HG03108 (cell line): Measurements from ENCODE around the gene AKT2.
A peak's percentile ranks its signal among the peaks of the same experiment; 100 is the strongest.

Source experiments
- ATAC-seq: cut with Tn5 transposase; IDR thresholded peaks from one replicate; pipeline ENCODE4 v1.9.1; 2021; ENCODE audit warnings: moderate library complexity; ENCODE audit not compliant: unreplicated experiment

AKT2 gene

DNA sequence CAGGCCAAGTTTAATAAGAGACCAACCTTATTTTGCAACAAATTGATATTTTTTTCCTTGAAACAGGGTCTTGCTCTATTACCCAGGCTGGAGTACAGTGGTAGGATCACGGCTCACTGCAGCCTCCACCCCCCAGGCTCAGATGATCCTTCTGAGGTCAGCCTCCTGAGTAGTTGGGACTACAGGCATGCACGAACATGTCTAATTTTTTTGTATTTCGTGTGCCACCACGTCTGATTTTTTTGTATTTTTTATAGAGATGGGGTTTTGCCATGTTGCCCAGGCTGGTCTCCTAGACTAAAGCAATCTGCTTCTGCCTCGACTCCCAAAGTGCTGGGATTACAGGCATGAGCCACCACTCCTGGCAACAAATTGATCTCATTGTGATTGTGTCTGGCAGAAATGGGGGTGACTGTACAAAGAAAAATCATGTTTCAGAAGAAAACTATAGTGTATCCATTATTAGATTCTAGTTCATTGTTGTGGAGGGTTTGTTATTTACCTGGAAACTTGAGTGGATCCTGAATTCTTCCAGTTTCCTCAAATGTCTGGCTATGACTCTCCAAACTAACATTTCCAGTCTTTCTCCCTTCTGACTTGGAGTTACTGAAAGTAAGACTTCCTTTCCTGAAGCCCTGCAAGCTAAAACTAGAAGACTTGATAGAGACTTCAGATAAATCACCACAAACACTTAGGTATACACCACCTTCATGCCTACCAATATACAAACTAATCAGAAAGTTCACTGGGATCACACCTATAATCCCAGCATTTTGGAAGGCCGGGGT, 17.3 kb upstream of the AKT2 start:
- ATAC-seq = no peak

DNA sequence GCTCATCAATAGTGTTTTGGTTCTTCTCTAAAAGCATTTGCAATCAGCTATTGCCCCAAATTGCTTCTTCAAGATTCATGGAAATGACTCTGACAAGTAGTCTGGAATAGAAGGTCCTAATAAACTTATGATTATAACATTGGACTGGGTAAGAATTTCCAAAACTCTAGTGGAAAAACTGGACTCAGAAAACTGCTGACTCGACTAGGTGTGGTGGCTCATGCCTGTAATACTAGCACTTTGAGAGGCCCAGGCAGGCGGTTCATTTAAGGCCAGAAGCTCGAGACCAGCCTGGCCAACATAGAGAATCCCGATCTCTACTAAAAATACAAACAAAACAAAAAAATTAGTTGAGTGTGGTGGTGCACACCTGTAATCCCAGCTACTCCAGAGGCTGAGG, 15.5 kb upstream of the AKT2 start:
- ATAC-seq = no peak

DNA sequence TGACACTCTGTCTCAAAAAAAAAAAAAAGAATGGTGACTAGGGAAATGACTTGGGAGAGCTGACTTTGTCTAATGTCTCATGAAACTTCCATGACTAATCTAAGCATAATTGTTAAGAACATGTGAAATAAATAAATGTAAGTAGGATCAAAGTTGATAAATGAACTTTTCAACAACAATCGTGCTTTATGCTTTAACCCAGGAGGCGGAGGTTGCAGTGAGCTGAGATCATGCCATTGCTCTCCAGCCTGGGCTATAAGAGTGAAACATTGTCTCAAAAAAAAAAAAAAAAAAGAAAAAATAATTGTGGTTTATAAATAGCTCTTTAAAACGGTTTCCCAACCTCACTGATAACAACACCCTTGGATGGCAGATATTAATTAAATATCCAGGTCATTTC, 12.9 kb upstream of the AKT2 start:
- no peak for ATAC-seq

DNA sequence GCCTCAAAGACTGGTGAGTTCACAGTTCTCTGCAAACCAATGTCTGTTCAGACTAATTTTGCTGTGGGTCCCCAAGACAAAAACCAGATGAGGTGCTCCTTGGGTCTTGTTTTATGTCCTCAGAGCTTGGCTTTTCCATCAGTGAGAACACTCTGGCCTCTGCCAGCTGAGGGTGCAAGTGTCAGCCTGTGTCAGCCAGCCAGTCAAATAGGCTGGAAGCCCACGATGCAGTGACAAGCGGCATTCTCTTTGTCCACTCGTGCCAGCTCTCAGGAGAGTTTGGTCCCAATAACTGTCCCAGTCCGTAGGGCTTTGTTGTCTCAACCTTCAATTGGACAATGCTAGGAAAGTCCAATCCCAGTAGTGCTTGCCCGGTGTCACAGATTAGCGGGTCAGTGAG, 9.4 kb upstream of the AKT2 start:
- no peak for ATAC-seq

DNA sequence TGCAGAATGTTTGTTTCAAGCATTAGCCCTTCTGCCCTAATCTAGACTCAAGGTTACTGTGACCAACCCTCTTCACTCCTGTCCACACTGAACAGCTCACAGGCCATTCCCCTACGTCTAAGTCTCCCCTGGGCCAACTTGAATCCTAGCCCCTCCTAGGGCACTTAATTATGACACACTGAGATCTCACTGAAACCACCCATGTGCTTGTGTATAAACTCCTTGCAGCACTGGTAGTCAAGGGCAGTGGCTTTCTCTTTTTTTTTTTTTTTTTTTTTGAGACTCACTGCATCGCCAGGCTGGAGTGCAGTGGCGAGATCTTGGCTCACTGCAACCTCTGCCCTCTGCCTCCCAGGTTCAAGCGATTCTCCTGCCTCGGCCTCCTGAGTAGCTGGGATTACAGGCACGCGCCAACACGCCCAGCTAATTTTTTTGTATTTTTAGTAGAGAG, 1.9 kb upstream of the AKT2 start:
- no peak for ATAC-seq

DNA sequence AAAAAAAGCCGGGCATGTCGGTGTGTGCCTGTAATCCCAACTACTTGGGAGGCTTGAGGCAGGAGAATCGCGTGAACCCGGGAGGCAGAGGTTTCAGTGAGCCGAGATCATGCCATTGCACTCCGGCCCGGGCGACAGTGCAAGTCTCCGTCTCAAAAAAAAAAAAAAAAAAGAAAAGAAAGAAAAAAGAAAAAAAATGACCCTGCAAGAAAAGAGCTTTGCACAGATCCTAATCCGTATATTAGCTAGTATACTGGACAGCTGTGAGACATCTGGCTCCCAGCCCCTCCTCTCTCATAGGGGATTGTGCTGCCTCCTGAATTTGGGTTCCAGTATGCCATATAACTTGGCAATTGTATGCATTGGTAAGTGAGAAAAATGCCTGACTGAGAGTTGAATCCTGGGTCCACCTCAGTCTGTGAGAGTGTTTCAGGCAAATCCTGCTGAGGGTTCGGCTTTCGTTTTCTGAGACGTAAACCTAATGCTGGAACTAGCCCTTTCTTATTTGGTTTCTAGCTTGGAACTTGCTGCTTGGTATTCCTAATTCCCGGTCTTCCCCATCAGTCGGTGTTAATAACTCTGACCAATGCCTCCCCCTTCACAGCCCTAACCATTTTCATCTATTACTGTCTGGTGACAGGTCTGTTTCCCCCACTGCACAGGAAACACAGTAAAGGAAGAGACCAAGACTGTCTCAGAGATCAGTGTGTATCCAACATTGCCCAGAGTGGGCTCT, 1.3 kb upstream of the AKT2 start:
- no peak for ATAC-seq

DNA sequence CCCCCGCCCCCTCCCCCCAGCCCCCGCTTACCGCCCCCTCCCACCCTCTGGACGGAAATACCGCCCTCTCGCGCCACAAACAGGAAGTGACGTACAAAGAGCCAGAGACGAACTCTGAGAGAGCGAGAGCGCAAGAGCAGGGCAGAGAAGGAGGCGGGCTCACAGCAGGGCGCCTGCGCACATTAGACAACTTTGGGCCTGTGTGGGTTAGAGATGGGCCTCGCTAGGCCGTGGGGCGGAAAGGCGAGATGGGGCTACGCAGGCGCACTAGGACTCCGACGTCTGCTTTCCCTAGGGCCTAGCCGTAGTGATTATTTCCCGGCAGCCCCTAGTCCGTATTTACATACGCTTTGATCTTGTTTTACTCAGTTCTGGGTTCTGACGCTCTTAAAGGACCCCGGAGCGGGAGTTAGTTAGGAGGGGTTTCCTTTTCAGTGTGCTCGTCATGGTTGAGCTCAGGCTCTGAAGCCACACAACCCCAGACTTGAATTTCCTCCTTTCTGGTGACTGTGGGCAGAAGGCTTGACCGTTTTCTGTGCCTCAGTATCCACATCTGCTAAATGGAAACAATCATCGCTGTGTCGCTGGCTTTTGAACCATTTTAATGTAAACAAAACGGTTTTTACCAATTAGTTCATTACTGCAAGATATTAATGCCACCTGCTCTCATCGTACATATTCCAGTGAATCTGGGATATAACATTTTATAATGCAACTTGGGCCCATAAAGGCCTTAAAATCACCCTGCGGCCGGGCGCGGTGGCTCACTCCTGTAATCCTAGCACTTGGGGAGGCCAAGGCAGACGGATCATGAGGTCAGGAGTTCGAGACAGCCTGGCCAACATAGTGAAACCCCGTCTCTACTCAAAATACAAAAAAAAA, 449 bp upstream of the AKT2 start:
- ATAC-seq = peak; percentile 77

DNA sequence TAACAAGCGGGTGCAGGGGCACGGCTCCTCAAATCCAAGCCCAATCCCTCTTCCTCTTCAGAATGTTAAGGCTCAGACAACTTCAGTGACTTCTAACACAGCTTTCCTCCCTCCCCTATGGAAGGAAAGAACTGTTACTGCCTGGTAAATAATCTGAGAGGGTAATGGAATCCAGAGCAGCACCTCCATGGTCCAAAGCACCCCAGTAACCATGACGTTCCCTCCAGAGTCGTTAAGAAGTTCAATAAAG, 969 bp downstream of the AKT2 start:
- no peak for ATAC-seq

DNA sequence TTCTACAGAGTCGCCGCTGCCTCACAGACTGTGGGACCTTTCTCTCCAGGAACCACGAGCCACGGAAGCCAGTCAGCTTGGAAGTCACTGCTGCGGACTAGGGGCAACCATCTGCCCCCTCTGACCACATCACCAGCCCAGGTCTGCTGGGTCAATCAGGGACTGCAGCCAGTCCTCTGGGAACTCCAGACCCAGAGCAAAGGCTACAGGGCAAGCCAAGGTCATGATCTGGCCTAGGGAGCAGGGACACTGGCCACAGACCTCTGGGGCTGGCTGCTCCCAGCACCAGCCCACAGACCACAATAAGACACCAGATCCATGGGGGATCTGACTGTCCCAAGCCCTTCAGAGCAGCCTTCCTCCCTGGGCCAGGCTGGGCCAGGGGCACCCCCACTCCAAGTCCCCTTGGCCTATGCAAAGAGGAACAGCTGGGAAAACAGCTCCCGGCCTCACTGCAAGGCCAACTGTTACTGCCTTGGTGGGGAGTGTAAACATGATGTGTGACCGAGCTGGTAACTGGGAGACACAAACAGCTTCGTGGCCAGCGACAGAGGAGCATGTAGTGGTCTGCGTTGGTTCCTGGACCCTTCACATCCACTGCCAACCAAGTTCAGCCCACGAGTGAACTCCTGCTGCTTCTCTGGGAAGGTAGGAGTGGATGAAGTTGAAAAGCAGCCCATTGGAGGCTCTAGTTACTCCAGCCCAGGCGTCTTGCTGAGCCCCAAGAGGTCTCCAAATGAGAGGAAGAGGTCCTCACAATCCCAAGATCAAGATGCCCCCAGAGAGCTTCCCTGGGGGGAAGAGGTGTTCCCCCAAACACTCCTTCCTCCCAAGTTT, 1.5 kb downstream of the AKT2 start:
- no peak for ATAC-seq

DNA sequence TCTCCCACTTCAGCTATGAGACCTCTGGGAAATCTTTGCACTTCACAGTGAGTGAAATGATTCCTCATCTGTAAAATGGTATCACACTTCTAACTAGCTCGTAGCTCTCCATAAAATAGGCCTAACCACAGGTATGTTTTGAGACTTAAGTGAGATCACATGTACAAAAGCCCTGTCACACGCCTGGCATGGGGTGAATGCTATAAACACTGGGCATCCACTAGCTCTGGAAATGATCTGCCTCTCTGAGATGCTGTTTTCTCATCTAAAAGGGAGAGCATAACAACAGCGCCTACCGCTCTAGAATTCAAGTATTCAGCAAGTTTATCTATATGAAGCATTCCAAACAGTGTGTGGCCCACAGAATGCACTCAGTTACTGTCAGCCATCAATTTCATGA, 2.2 kb downstream of the AKT2 start:
- ATAC-seq = no peak

DNA sequence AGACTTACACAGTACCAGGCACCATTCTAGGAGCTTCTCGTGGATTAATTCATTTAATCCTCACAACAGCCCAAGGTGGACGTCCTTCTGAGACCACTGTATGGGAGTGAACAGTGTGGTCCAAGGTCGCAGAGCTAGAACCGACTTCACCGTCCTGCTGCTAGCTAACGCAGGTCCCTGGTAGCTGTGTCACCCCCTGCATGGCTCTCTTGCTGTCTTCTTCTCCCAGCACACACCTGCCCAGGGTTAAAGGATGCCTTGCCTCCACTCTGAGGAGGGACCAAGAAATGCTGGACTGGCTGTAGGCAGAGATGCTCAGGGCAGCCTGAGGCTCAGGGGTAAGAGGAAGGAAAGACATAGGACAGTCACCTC, 3.0 kb downstream of the AKT2 start:
- no peak for ATAC-seq

DNA sequence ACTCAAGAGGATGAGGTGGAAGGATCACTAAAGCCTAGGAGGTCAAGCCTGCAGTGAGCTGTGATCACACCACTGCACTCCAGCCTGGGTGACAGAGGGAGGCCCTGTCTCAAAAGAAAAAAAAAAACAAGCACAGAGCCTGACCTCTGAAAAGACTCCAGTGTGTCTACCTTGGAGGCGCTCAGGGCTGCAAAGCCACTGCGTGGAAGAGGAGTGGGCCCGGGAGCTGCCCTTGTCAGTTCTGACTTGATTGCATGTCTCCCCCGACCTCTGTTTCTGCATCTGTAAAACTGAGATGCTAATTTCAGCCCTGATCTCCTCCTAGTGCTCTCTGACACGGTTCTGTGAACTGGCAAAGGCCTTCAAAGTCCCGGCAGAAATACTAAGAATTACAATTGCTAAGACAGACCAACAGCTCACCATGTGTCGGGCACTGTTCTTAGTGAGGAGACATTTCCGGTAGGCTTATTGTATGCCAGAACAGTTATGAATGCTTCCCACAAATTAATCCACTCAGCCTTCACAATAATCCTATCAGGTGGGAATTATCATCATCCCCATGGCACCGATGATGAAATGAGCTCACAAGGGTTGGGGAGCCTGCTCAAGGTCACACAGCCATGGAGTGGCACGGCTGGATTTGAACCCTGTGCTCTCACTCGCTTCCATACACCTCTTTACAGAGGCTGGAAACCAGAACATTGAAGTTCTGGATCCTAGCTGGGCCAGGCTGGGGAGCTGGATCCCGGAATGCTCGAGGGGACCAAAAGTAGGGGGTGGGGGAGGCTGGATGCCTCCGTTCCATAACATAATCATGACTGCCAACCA, 3.5 kb downstream of the AKT2 start:
- ATAC-seq = no peak

DNA sequence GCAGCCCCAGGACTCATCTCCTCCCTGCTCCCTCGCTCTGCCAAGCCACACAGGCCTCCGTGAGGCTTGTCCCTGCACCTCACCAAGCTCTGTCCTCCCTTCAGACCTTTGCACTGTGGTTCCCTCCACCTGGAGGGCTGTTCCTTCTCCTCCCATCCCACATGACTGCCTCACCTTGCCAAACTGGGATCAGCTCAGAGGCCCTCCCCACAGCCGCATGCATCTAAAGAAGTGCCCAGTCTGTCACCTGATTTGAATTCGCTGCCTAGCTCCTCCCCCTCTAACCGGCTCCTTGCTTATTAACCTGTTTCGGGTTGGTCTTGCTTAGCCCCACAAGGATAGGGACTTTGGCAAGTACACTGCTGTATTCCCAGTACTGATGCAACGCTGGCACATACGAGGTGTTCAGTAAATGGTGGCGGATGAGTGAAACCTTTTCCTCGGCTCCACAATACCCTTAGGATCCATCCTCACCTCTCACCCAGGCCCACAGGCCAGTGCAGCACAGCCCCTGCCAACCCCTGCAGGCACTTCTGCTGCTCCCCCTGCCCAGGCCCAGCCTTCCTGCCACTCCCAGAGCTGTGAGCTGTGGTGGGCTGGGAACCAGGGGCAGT, 4.4 kb downstream of the AKT2 start:
- ATAC-seq = no peak

DNA sequence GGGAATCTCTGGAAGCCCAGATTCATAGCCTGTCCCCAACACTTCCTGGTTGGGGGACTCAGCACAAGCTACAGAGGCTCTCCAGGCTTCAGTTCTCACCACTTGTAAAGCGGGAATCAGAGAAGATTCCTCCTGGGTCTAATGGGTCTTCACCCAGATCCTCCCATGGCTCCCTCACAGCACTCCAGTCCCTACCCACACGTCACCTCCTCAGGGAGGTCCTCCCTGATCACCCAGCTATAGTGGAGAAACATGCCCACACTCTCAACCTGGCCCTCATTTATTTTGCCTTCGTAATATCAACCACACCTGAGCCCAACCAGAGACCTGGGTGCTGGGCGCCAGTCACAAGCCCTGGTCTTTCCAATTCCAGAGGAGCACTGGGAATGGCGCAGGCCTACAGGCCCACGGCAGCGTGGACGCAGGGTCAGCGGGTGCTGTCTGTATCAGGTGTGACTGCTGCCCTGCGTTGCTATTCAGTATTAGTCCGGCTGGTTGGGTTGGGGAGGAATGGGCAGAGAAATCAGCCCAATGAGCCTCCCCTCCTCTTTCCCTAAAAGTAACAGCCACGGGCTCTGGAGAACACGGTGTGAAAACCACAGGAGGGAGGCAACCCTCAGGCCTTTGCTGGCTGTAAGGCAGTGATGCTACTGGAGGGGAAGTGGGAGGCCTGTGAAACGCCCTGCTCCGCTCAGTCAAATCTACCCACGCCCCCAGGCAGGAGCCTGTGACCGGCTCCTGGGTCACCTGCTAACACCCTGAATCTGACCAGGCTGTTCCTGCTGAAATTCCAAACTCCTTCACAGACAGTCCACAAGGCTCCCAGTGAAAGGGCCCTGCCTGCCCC, 5.2 kb downstream of the AKT2 start:
- no peak for ATAC-seq

DNA sequence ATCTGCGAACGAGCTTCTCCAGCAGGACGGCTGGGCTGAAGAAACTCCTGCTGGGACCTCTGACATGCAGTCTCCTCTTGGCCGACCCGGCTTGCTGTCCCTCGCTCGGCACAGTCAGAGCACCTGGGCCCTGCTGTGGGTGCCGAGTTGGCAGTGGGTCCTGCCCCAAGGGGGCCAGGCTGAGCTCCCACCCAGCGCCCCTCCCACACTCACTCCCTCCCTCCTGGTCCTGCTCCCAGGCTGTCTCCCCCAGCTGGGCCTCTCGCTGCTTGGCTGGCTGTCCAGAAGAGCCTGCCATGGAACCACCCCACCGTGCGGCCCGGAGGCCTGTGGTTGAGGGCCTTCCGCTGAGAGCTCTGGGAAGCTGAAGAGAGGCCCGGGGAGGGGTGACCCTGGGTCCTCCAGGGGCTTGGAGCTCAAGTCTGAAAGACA, 6.0 kb downstream of the AKT2 start:
- no peak for ATAC-seq

DNA sequence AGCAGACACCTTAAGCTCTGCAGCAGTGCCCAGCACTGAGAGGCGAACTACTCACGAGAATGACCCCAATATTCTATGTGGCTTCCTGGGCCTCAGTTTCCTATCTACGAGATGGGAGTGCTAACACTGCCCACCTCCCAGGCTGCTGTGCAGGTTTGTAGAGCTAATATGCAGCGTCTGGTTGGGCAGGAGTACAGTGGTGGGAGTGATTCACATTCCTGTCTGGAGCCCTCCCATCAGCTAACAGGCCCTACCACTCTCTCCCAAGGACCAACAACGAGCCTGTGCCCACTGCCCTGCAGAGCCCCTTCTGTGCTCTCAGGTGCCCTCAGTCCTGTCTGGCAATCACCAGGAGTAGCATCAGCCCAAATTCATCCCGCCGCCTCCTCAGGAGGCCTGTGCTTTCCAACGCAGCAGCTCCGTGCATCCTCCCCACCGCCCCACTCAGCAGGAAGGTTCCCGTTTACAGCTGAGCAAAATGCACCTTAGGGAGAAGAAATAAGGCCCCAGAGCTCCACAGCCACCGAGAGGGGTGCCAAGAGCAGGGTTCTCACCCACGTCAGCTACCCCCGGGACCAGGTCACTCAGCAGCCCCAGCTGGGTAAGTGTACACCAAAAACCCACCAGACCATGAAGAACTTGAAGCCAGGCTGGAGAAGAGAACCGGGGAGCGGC, 6.6 kb downstream of the AKT2 start:
- no peak for ATAC-seq

DNA sequence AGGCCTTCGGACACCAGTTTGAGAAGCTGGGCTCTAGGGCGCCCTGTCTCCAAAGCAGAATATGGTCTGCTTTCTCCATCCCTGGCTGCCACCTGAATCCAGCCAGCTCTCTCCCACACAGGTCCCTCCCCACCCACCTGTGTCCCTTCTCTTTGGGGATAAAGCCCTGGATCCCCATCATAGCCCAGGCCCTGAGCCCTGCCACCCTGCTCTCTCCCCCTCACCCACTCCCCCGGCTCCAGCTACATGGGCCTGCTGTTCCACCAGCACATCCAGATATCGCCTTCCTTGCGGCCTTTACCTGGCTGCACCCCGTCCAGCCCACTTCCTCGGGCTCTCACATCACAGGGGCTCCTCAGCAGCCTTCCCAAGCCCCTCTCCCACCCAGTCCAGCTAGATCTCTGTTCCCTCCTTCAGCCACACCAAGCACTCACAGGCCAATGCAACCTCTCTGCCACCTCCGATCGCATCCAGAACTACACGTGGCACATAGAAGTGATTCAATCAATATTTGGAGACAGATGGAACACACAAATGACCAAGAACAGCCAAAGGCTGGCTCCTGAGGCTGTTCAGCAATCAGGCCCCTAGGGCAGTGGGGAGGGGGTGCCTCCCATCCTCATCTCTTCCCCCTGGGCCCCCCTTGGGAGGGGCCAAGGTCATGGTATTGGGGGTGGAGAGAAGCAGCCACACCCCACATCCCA, 7.6 kb downstream of the AKT2 start:
- ATAC-seq = no peak
